ENCODE data around the gene ZNF821. TPM values are rescaled to one million over a fixed set of nuclear protein-coding genes. Genes with fewer than 3 reads are reported as not detected.

The ZNF821 gene
- total and polyA plus RNA-seq, 10 of the 15 experiments (the other 5 are each of a cell fraction or from before 2014, with no cell fraction given), result 0.82 to 9.9 (median 6.8) TPM

- TF ChIP-seq ZBTB11 (CRISPR knock-in tag; IDR thresholded peaks at IDR 0.05) (no peak), NR2C1 (IDR thresholded peaks at IDR 0.05) (no peak), GABPA (IDR thresholded peaks at IDR 0.05; ENCODE audit: low read depth) (no peak), CTCF (IDR thresholded peaks at IDR 0.05 in 2 of 3, conservative IDR thresholded peaks at IDR 0.05 in 1 of 3; ENCODE audit: control insufficient read depth in 2 of 3, extremely low read depth in 1 of 3, insufficient read depth in 1 of 3, low read depth in 3 of 3, low read length in 3 of 3) (no peak), EGR1 (IDR thresholded peaks at IDR 0.05; ENCODE audit: borderline replicate concordance in 1 of 2, low read depth in 2 of 2, low read length in 2 of 2) (no peak), HDAC6 (IDR thresholded peaks at IDR 0.05; ENCODE audit: unreplicated experiment) (no peak), RAD21 (IDR thresholded peaks at IDR 0.05; ENCODE audit: insufficient read depth, low read depth, low read length) (no peak), MEF2A (IDR thresholded peaks at IDR 0.05; ENCODE audit: insufficient read depth, low read depth, low read length) (no peak), IKZF2 (IDR thresholded peaks at IDR 0.05) (peak in 1 of 2 experiments; percentile 79; a peak in 3 of 4 replicates), IKZF1 (conservative IDR thresholded peaks at IDR 0.05) (peak; percentile 40; the same call in 1 of the 2 replicates), POLR2AphosphoS5 (IDR thresholded peaks at IDR 0.05; ENCODE audit: low read length) (no peak), CBFB (IDR thresholded peaks at IDR 0.05; ENCODE audit: low read depth) (no peak), KLF5 (IDR thresholded peaks at IDR 0.05; ENCODE audit: partially characterized antibody) (no peak), SRF (IDR thresholded peaks at IDR 0.05; ENCODE audit: low read depth in 2 of 2, low read length in 2 of 2) (0 out of 4 replicates have a peak, but pooled peaks of 1 of the 2 experiments have one; percentile 27), NFIC (IDR thresholded peaks at IDR 0.05; ENCODE audit: low read depth, low read length) (peak; percentile 43; the same call in 1 of the 2 replicates), ETV6 (conservative IDR thresholded peaks at IDR 0.05 in 1 of 2, IDR thresholded peaks at IDR 0.05 in 1 of 2; ENCODE audit: borderline replicate concordance in 1 of 2, low read depth in 1 of 2) (peak in 1 of 2 experiments; percentile 63; a peak in 2 of 4 replicates), RUNX3 (IDR thresholded peaks at IDR 0.05; ENCODE audit: low read length) (peak; percentile 82), SUPT20H (IDR thresholded peaks at IDR 0.05; ENCODE audit: borderline replicate concordance, control insufficient read depth, low read depth, low read length) (no peak), TCF3 (IDR thresholded peaks at IDR 0.05; ENCODE audit: borderline replicate concordance, insufficient read depth, low read depth, low read length) (no peak), ZNF207 (IDR thresholded peaks at IDR 0.05; ENCODE audit: borderline replicate concordance) (no peak), YBX1 (IDR thresholded peaks at IDR 0.05) (no peak), PAX5 (IDR thresholded peaks at IDR 0.05; ENCODE audit: borderline replicate concordance, low read depth, low read length) (no peak), EED (IDR thresholded peaks at IDR 0.05; ENCODE audit: low read depth) (no peak; the same call in 1 of the 2 replicates), PAX8 (IDR thresholded peaks at IDR 0.05) (no peak), TARDBP (IDR thresholded peaks at IDR 0.05; ENCODE audit: borderline replicate concordance) (no peak), MLLT1 (IDR thresholded peaks at IDR 0.05) (no peak)
Measured at GRCh38 chr16:71843572-71843971, 40.4 kb downstream of the ZNF821 start (continued).

Measured in GM12878 (cell line).